Rectal smooth muscle tissue (tissue), 1 donor: Measurements from ENCODE around the gene KL.
A peak's percentile ranks its signal among the peaks of the same experiment; 100 is the strongest.

Source experiments
- H3K27ac ChIP-seq: one replicate; pipeline ENCODE4 v1.7.0; 2013; ENCODE audit warnings: low read depth, low read length, inconsistent platforms
- H3K27me3 ChIP-seq: one replicate; pipeline ENCODE4 v1.7.0; 2013; ENCODE audit warnings: low read length; ENCODE audit not compliant: control insufficient read depth, insufficient read depth
- H3K36me3 ChIP-seq: one replicate; pipeline ENCODE4 v1.7.0; 2013; ENCODE audit warnings: low read length; ENCODE audit not compliant: control insufficient read depth, insufficient read depth
- H3K4me1 ChIP-seq: one replicate; pipeline ENCODE4 v1.7.0; 2013; ENCODE audit warnings: low read length; ENCODE audit not compliant: control insufficient read depth, insufficient read depth
- H3K4me3 ChIP-seq: one replicate; pipeline ENCODE4 v1.7.0; 2013; ENCODE audit warnings: low read length
- H3K9ac ChIP-seq: one replicate; pipeline ENCODE4 v1.7.0; 2013; ENCODE audit warnings: low read length

Gene KL

DNA sequence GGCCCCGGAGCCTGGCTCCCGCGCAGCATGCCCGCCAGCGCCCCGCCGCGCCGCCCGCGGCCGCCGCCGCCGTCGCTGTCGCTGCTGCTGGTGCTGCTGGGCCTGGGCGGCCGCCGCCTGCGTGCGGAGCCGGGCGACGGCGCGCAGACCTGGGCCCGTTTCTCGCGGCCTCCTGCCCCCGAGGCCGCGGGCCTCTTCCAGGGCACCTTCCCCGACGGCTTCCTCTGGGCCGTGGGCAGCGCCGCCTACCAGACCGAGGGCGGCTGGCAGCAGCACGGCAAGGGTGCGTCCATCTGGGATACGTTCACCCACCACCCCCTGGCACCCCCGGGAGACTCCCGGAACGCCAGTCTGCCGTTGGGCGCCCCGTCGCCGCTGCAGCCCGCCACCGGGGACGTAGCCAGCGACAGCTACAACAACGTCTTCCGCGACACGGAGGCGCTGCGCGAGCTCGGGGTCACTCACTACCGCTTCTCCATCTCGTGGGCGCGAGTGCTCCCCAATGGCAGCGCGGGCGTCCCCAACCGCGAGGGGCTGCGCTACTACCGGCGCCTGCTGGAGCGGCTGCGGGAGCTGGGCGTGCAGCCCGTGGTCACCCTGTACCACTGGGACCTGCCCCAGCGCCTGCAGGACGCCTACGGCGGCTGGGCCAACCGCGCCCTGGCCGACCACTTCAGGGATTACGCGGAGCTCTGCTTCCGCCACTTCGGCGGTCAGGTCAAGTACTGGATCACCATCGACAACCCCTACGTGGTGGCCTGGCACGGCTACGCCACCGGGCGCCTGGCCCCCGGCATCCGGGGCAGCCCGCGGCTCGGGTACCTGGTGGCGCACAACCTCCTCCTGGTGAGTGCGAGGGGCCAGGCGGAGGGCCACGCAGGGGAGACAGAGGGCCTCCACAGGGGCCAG is at the start of gene KL:
KL (plus strand) TSS at position 10 of the 909 bp plus-strand sequence; CDS start at position 28, 18 bp downstream.
- peak within 1 kb of the TSS; percentile 62 for H3K27ac ChIP-seq
- peak within 1 kb of the TSS; percentile 36 for H3K9ac ChIP-seq
- H3K27me3 ChIP-seq = no peaks in the 10 kb centered on the region
- peak within 1 kb of the TSS; percentile 79 for H3K4me3 ChIP-seq
- H3K36me3 ChIP-seq = no peaks in the 10 kb centered on the region
- no peaks in the 10 kb centered on the region for H3K4me1 ChIP-seq

DNA sequence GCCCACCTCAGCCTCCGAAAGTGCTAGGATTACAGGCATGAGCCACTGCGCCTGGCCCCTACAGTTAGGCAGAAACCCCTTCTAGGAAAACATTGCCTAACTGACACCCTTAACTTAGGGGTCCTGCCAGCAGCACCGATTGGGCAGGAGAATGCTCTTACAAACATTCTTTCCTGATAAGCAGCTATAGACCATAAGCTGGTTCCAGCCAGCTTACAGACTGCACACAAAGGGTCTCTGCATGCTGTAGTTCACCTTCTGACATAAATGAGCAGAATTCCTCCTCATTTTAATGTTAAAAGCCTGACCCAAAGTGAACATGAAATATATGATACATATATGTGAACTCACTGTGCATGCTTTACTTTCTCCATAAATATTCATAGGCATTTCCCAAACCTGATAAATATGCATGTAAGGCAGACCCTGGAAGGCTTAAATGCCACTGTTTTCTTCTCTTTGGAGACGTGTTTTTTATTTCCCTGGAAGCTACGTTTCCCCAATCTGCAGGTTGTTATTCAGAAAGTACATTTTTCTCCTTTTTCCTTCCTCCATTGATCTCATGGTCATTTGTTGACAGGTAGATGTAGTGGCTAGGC is 48.5 kb upstream of the KL start:
- no peaks in the 10 kb centered on the region for H3K27me3 ChIP-seq
- no peak overlapping the region for H3K27ac ChIP-seq
- H3K9ac ChIP-seq = no peak overlapping the region
- no peaks in the 10 kb centered on the region for H3K4me1 ChIP-seq
- H3K36me3 ChIP-seq = no peaks in the 10 kb centered on the region
- no peak overlapping the region for H3K4me3 ChIP-seq

DNA sequence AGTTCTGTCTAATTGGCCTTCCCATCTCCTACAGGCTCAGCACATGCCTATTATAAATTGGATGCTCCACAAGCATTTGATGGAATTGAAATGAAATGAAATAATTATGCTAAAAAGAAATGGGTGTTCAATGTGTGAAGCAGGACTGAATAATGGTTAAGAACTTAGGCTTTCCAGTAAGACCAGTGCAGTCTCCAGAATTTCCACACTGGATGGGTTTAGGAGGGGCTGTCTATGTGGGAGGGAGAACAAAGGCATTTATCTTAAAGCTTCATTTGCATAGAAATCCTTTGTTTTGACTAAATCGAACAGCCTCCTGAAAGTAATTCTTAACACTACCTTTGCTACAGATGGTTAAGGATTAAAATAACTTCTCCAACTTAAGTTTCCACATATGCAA is 47.9 kb upstream of the KL start:
- H3K4me1 ChIP-seq = no peaks in the 10 kb centered on the region
- H3K27me3 ChIP-seq = no peaks in the 10 kb centered on the region
- H3K4me3 ChIP-seq = no peak overlapping the region
- H3K9ac ChIP-seq = no peak overlapping the region
- H3K36me3 ChIP-seq = no peaks in the 10 kb centered on the region
- H3K27ac ChIP-seq = no peak overlapping the region

DNA sequence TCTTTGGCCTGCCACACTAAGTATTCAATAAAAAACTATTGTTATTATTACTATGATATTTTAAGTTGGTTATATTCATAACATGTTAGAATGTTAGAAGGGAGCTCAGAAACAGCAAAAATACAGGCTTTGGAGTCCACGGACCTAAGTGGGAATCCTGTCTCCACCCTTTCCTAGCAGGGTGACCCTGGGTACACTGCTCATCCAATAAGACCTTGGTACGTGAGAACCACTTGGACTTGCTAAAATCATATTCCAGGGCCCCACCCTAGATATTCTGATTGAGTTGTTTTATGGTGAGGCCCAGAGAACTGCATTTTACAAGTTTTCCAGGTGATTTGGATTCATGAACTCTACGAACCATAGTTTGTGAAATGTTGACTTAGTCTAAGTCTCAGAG is 47.4 kb upstream of the KL start:
- Histone ChIP-seq H3K27me3 (no peaks in the 10 kb centered on the region), H3K4me3 (no peak overlapping the region), H3K9ac (no peak overlapping the region), H3K27ac (peak overlapping the region; percentile 49), H3K36me3 (no peaks in the 10 kb centered on the region), H3K4me1 (no peaks in the 10 kb centered on the region)

DNA sequence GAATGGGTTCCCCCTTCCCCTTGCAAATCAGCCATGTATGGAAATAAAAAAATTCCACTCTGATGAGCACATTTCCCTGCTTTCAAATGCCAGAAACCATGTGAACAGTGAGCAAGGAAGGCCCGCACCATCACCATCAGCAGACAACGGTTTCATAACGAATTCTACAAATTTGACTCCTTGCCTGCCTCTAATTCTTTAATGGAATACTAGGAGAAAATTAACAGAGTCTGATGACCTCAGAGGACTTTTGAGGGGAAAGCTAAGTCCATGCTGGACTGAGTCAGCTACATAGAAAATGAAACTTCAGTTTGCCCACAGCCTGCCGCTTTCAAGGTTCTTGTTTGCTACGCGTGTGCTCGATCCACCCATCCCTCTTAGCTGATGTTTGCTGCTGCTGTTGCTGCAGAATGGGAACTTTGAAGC is 46.7 kb upstream of the KL start:
- Histone ChIP-seq H3K27me3 (no peaks in the 10 kb centered on the region), H3K9ac (no peak overlapping the region), H3K4me3 (peak overlapping the region; percentile 40), H3K27ac (peak overlapping the region; percentile 63), H3K36me3 (no peaks in the 10 kb centered on the region), H3K4me1 (no peaks in the 10 kb centered on the region)

DNA sequence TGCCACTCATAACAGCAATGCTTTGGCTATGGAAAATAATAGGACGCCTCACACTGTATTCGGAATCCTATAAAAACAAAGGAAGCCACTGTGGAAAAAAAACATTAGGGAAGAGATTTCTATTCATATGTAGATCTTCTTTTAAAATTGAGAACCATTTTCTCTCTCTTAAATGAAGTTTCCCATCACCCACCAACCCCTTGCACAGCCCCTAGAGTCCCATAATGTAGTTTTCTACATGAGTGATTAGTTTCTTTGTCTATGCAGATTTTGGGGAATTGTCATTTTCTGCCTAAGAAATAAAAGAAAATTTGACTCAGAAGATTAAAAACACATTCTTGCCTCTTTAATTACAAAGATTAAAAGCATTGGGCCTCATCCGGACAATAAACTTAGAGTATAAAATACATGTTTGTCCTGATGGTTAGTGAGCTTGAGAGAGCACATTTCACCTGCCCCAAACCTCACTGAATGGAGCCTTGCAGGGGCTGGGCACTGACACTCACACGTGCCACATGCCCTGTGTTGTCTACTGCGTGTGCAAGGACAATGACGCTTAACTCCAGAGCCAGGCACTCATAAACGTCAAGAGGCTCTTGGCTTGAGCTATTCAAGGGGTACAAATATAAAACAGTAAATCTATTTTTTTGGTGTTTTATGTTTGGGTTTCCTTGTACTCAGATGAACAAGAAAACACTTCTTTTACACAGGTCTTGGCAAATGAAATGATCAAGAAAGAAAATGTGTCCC is 40.0 kb upstream of the KL start:
- Histone ChIP-seq H3K27me3 (no peaks in the 10 kb centered on the region), H3K4me1 (no peaks in the 10 kb centered on the region), H3K9ac (no peak overlapping the region), H3K4me3 (no peak overlapping the region), H3K27ac (no peak overlapping the region), H3K36me3 (no peaks in the 10 kb centered on the region)

DNA sequence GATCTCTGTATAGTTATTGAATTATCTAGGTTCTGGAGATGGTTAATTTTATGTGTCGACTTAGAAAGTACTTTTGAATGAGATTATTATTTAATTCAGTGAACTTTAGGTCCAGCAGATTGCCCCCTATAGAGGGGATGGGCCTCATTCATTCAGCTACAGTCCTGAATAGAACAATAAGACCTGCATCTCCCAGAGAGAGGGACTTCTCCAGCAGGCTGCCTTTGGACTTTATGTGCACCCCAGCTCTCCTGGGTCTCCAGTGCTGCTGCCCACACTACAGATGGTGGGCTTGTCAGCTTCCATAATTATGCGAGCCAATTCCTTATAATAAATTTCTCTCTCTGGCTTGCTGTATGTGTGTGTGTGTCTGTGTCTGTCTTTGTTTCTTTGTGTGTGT is 39.3 kb upstream of the KL start:
- no peak overlapping the region for H3K4me3 ChIP-seq
- H3K36me3 ChIP-seq = no peaks in the 10 kb centered on the region
- H3K9ac ChIP-seq = no peak overlapping the region
- no peak overlapping the region for H3K27ac ChIP-seq
- H3K27me3 ChIP-seq = no peaks in the 10 kb centered on the region
- no peaks in the 10 kb centered on the region for H3K4me1 ChIP-seq

DNA sequence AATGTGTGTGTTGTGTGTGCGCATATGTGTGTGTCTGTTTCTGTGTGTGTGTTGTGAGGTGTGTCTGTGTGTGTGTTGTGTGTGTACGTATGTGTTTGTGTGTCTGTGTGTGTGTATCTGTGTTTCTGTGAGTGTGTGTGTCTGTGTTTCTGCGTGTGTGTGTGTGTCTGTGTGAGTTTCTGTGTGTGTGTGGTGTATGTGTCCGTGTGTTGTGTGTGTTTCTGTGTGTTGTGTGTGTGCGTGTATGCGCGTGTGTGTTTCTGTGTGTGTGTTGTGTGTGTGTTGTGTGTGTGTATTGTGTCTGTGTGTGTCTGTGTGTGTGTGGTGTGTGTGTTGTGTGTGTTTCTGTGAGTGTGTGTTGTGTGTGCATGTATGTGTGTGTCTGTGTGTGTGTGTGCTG is 38.9 kb upstream of the KL start:
- no peak overlapping the region for H3K9ac ChIP-seq
- no peak overlapping the region for H3K27ac ChIP-seq
- no peaks in the 10 kb centered on the region for H3K36me3 ChIP-seq
- H3K4me1 ChIP-seq = no peaks in the 10 kb centered on the region
- no peaks in the 10 kb centered on the region for H3K27me3 ChIP-seq
- H3K4me3 ChIP-seq = no peak overlapping the region

DNA sequence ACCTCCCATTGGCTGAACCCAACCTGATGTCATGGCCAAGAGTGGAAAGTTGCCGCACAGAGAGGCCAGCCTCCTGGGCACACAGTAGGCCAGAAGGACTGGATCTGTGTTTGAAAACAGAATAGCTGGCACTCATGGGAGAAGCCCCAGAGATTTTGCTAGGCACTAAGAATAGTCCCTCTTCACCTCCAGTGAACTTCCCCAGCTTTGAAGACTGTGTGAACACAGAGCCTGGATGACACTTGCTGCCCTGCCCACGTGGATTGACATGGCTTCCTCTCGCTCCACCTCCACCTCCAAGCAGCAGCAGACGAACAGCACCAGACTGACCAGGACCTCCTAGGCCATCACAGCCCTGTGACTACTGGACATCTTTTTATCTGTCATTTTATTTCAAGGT is 37.9 kb upstream of the KL start:
- no peaks in the 10 kb centered on the region for H3K36me3 ChIP-seq
- H3K9ac ChIP-seq = no peak overlapping the region
- H3K4me1 ChIP-seq = no peaks in the 10 kb centered on the region
- H3K4me3 ChIP-seq = no peak overlapping the region
- no peaks in the 10 kb centered on the region for H3K27me3 ChIP-seq
- H3K27ac ChIP-seq = no peak overlapping the region

DNA sequence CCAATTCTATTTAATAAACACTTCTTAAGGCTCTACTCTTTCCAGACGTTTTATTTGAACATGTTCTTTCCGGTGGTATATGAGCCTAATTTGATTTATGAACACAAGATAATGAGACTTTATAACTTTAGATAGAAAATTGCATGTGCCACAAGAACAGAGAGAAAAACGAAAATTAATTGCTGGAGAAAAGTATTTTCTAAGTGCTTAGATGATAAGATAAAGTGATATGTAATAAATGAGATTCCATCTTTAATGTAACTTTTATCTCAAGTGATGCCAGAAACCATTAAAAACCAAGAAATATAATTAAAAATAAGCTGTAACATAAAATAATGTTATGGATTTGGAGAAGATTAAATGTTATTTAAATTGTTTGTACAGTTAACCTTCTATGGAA is 33.2 kb upstream of the KL start:
- H3K27ac ChIP-seq = no peak overlapping the region
- H3K9ac ChIP-seq = no peak overlapping the region
- no peaks in the 10 kb centered on the region for H3K27me3 ChIP-seq
- H3K4me3 ChIP-seq = no peak overlapping the region
- no peaks in the 10 kb centered on the region for H3K4me1 ChIP-seq
- no peaks in the 10 kb centered on the region for H3K36me3 ChIP-seq

DNA sequence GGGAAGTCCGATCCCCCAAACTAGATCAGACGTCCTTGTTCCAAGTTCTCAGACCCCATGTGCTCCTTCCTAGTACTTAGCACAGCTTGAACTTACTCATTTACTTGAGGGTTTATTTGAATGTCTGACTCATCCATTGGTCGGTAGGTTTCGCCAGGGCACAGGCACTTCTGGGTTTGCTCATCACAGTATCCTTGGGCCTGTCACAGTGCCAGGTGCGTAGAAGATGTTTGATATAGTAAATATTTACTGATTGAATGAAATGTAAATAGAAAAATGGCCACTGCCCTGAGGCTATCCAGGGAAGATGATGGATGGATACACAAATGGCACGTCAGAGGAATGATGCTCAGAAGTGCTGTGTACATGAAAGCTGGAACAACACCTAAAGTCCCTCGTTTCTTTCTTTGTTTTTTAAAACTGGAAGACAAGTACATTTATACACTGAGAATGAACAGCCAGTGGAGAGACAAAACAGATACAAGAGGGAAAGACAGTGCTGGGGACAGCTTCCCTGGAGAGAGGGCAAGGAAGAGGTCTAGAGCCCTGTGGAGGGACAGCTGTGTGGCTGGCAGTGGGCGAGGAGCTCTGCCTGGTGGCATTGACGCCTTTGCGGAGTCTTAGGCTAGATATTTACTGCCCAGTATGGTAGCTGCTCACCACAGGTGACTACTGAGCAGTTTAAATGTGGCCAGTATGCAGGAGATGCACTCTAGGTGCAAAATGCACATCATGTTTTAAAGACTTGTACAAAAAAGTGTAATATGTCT is 31.2 kb upstream of the KL start:
- Histone ChIP-seq H3K4me3 (no peak overlapping the region), H3K36me3 (no peaks in the 10 kb centered on the region), H3K27me3 (no peaks in the 10 kb centered on the region), H3K9ac (no peak overlapping the region), H3K27ac (peak overlapping the region; percentile 64), H3K4me1 (no peaks in the 10 kb centered on the region)

DNA sequence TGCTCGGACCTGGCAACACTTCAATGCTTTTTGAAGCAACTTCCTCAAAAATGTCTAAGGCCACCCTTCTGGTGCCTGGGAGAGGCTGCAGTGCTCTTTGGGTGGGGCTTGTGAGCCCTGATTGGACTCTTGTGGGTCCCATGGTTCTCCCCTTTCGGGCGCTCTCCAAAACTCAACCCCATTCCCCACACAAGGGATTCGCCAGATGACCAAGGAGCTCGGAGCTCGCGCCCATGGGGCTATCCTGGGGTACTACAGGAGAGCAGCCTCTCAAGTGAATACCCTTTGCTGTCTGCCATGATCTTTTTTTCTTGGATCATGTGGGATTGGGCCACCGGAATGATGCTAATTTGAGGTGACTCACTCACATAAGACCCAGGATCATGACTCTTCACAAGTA is 29.7 kb upstream of the KL start:
- no peaks in the 10 kb centered on the region for H3K27me3 ChIP-seq
- H3K4me3 ChIP-seq = no peak overlapping the region
- H3K9ac ChIP-seq = no peak overlapping the region
- no peaks in the 10 kb centered on the region for H3K4me1 ChIP-seq
- H3K36me3 ChIP-seq = no peaks in the 10 kb centered on the region
- H3K27ac ChIP-seq = no peak overlapping the region
